PC-3 (cell line): Measurements from ENCODE around the gene PODXL2. TPM values are rescaled to one million over a fixed set of nuclear protein-coding genes. Genes with fewer than 3 reads are reported as not detected.
"Not testable (repeated sequence)": the region's sequence is repeated elsewhere in the genome, so short reads cannot be mapped to it uniquely, and the experiment has no call there.

Experiments
- ATAC-seq: fragments of 200-7000 bp; cut with Tn5 transposase; 2 replicates; pipeline ENCODE4 v1.9.1; 2020; ENCODE audit warnings: mild to moderate bottlenecking, moderate library complexity
- BruUV-seq: library from RNA; stranded (reverse); fragments of 400-500 nt; replicated peaks from 2 replicates; lab custom pipeline; 2021; lab: Mats Ljungman, UMichigan
- CTCF ChIA-PET: fragments of 300-600 bp; sonication (Branson Sonifier 250); formaldehyde crosslinking; loops from one replicate; lab custom pipeline; 2022; ENCODE audit warnings: antibody characterized with exemption; lab: Charles Lee
- POLR2A ChIA-PET: fragments of 300-600 bp; sonication (Branson Sonifier 250); formaldehyde crosslinking; loops from one replicate; lab custom pipeline; 2022; ENCODE audit warnings: antibody characterized with exemption; ENCODE audit not compliant: unreplicated experiment; lab: Charles Lee
- DNase-seq: peaks from one replicate; pipeline ENCODE4 v3.0.0-alpha.2; 2015
- H2AFZ ChIP-seq: fragments of 300-600 bp; sonication (generic); 2 replicates; pipeline ENCODE4 v1.6.0; 2016; ENCODE audit warnings: antibody characterized with exemption, low read length
- H3F3A ChIP-seq: fragments of 300-600 bp; sonication (generic); one replicate; pipeline ENCODE4 v1.6.0; 2017; ENCODE audit warnings: antibody characterized with exemption, low read length, control low read depth, mild to moderate bottlenecking; ENCODE audit not compliant: unreplicated experiment
- H3K27ac ChIP-seq: fragments of 300-600 bp; sonication (generic); 2 replicates; pipeline ENCODE4 v1.5.1; 2016; ENCODE audit warnings: mild to moderate bottlenecking, low read length
- H3K27me3 ChIP-seq: fragments of 300-600 bp; sonication (generic); 2 replicates; pipeline ENCODE4 v1.6.1; 2016; ENCODE audit warnings: low read length, mixed read lengths
- H3K36me3 ChIP-seq: fragments of 300-600 bp; sonication (generic); 2 replicates; pipeline ENCODE4 v1.6.1; 2016; ENCODE audit warnings: low read depth, mixed run types, low read length, mixed read lengths
- H3K4me1 ChIP-seq: fragments of 300-600 bp; sonication (generic); 2 replicates; pipeline ENCODE4 v1.5.1; 2016; ENCODE audit warnings: low read length; ENCODE audit not compliant: insufficient read depth
- H3K4me2 ChIP-seq: fragments of 300-600 bp; sonication (generic); 2 replicates; pipeline ENCODE4 v1.6.0; 2016; ENCODE audit warnings: low read length
- H3K4me3 ChIP-seq: fragments of 300-600 bp; sonication (generic); 2 replicates; pipeline ENCODE4 v1.5.1; 2016; ENCODE audit warnings: mild to moderate bottlenecking, low read length, mixed read lengths
- H3K79me2 ChIP-seq: fragments of 300-600 bp; sonication (generic); 2 replicates; pipeline ENCODE4 v1.6.1; 2017; ENCODE audit warnings: low read length, mixed read lengths
- H3K9ac ChIP-seq: fragments of 300-600 bp; sonication (generic); 2 replicates; pipeline ENCODE4 v1.6.0; 2016; ENCODE audit warnings: mild to moderate bottlenecking, low read length
- H3K9me2 ChIP-seq: fragments of 300-600 bp; sonication (generic); replicated peaks from 2 replicates; pipeline ENCODE4 v1.6.1; 2016; ENCODE audit warnings: mixed run types, low read length, mixed read lengths
- H3K9me3 ChIP-seq: fragments of 300-600 bp; sonication (generic); 2 replicates; pipeline ENCODE4 v1.6.1; 2016; ENCODE audit warnings: low read length, mixed read lengths
- H4K20me1 ChIP-seq: fragments of 300-600 bp; sonication (generic); 2 replicates; pipeline ENCODE4 v1.6.1; 2016; ENCODE audit warnings: low read length, mixed read lengths
- EZH2 ChIP-seq: fragments of 300-600 bp; sonication (generic); IDR thresholded peaks from one replicate; pipeline ENCODE4 v1.6.1; 2017; ENCODE audit warnings: antibody characterized with exemption, mild to moderate bottlenecking, low read length; ENCODE audit not compliant: unreplicated experiment
- EZH2phosphoT487 ChIP-seq: fragments of 300-600 bp; sonication (generic); IDR thresholded peaks from 2 replicates; pipeline ENCODE4 v1.6.1; 2018; ENCODE audit warnings: mild to moderate bottlenecking, antibody characterized with exemption, low read length, borderline replicate concordance
- intact Hi-C: fragments of 100-400 bp; cut with micrococcal nuclease; formaldehyde crosslinking; loops from 2 replicates; pipeline ENCODE4 v1.9.0; 2023
- total RNA-seq: library from RNA; depleted of rRNA; stranded (reverse); fragments of >200 nt; gene quantifications from 2 replicates; pipeline ENCODE4 v1.2.3, GENCODE V29; 2014
- TF ChIP-seq, protein P1 (sequence below): fragments of 300-600 bp; sonication (generic); conservative IDR thresholded peaks from 2 replicates; pipeline ENCODE4 v1.5.1; 2017; ENCODE audit warnings: antibody characterized with exemption, low read depth, mild to moderate bottlenecking, low read length

PODXL2 gene
- total RNA-seq, 1 experiment from 2014 or later, result 32.4 TPM

DNA sequence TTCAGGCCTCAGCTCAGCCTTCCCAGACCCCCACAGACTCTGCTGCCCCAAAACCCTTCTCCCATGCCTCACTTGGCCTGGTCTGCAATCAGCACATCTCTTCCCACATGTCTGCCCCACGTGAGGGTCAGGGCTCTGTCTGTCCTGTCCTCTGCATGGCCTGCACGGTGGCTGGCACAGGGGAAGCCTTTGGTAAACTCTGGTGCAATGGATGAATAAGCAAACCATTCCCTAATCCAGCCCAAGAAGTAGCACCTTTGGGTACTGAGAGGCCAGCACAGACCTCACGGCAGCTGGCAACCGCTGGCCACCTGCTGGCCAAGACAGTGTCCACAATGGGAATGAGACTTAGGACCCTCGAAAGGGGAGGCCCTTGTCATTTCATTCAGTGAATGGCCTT is 71.4 kb downstream of the PODXL2 start:
- no peak overlapping the region for H3K4me2 ChIP-seq
- no peak overlapping the region for H2AFZ ChIP-seq
- H3F3A ChIP-seq, result no peaks in the 10 kb centered on the region
- TF ChIP-seq EZH2phosphoT487 (no peak), EZH2 (no peak)
- TF ChIP-seq, protein P1, sequence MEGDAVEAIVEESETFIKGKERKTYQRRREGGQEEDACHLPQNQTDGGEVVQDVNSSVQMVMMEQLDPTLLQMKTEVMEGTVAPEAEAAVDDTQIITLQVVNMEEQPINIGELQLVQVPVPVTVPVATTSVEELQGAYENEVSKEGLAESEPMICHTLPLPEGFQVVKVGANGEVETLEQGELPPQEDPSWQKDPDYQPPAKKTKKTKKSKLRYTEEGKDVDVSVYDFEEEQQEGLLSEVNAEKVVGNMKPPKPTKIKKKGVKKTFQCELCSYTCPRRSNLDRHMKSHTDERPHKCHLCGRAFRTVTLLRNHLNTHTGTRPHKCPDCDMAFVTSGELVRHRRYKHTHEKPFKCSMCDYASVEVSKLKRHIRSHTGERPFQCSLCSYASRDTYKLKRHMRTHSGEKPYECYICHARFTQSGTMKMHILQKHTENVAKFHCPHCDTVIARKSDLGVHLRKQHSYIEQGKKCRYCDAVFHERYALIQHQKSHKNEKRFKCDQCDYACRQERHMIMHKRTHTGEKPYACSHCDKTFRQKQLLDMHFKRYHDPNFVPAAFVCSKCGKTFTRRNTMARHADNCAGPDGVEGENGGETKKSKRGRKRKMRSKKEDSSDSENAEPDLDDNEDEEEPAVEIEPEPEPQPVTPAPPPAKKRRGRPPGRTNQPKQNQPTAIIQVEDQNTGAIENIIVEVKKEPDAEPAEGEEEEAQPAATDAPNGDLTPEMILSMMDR, result no peak
- H3K4me1 ChIP-seq, result peaks cover 35% of the 10 kb centered on the region
- DNase-seq (no peak), ATAC-seq (no peak)
- ChIA-PET POLR2A (no interaction called here), CTCF (no interaction called here)
- H4K20me1 ChIP-seq, result no peaks in the 10 kb centered on the region
- no peaks in the 10 kb centered on the region for H3K27me3 ChIP-seq
- H3K79me2 ChIP-seq, result no peaks in the 10 kb centered on the region
- no peak overlapping the region for H3K27ac ChIP-seq
- no peaks in the 10 kb centered on the region for H3K9me3 ChIP-seq
- no TSS peak for BruUV-seq
- H3K36me3 ChIP-seq, result no peaks in the 10 kb centered on the region
- intact Hi-C loops, result no loop called here
- H3K4me3 ChIP-seq, result no peak overlapping the region
- no peak overlapping the region for H3K9ac ChIP-seq
- H3K9me2 ChIP-seq, result no peaks in the 10 kb centered on the region

DNA sequence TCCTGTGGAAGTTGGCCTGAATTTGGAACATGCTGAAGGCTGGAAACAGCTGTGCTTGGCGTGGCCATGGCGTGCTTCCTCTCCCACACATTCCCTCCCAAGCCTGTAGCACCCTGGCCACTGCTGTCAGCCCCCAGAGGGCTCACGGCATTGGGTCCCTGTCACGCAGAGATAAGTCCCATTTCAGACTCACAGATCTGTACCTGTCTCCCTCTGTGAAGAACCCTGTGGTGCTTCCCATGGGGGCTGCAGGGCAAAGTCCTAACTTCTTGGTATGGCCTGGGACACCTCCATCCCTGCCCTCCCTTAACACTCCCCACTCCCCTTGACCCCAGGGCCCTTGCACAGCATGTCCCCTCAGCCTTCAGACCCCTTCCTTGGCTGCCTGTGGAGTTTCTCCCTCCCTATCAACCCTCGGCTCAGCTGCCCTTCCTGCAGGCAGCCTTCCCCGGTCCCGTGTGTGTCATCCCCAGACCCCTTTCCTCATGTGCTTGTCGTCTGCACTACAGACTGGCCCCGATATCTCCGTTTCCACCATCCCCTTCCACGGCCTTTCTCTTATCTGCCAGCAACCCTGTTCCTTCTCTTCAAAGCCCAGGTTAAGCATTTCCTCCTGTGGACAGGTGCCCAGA is 72.4 kb downstream of the PODXL2 start:
- no TSS peak for BruUV-seq
- TF ChIP-seq EZH2phosphoT487, result no peak
- TF ChIP-seq, protein P1, result no peak
- no peak for TF ChIP-seq EZH2
- POLR2A ChIA-PET, result no interaction called here

DNA sequence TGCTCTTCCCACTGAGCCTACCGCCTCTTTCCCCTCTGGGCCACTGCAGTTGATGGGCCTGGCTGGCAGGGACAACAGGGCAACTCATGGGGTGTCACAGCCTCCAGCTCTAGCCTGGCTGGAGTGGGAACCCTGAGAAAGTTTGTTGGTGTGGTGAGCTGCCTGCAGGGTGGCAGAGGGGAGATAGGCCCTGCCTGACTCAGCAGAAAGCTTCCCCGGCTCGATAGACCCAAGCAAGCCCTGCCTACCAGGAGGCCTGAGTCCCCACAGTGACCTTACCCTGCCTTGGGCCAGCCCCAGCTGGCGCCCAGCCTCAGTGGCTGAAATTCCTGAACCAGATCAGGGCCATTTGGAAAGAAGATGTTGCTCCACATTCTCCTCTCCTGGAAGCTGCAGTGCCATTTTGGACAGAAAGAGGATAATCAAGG is 73.2 kb downstream of the PODXL2 start:
- ATAC-seq (no peak), DNase-seq (no peak)
- H3K4me2 ChIP-seq, result no peak overlapping the region
- H2AFZ ChIP-seq, result no peak overlapping the region
- H3K36me3 ChIP-seq, result no peaks in the 10 kb centered on the region
- ChIA-PET POLR2A (no interaction called here), CTCF (no interaction called here)
- H4K20me1 ChIP-seq, result no peaks in the 10 kb centered on the region
- H3K9ac ChIP-seq, result no peak overlapping the region
- intact Hi-C loops, result no loop called here
- H3F3A ChIP-seq, result no peaks in the 10 kb centered on the region
- H3K9me3 ChIP-seq, result no peaks in the 10 kb centered on the region
- no peak overlapping the region for H3K27ac ChIP-seq
- H3K27me3 ChIP-seq, result no peaks in the 10 kb centered on the region
- H3K4me1 ChIP-seq, result peaks cover 28% of the 10 kb centered on the region
- H3K4me3 ChIP-seq, result no peak overlapping the region
- no peaks in the 10 kb centered on the region for H3K79me2 ChIP-seq
- no peaks in the 10 kb centered on the region for H3K9me2 ChIP-seq
- BruUV-seq, result no TSS peak
- TF ChIP-seq EZH2 (no peak), EZH2phosphoT487 (no peak)
- TF ChIP-seq, protein P1, result no peak

More for the DNA sequence above, 72.4 kb downstream of the PODXL2 start:
- Histone ChIP-seq H3K27me3 (no peaks in the 10 kb centered on the region), H4K20me1 (no peaks in the 10 kb centered on the region), H3K9ac (no peak overlapping the region), H3K4me2 (no peak overlapping the region), H3K27ac (no peak overlapping the region), H3K9me2 (no peaks in the 10 kb centered on the region), H3K36me3 (no peaks in the 10 kb centered on the region), H3K9me3 (no peaks in the 10 kb centered on the region), H2AFZ (no peak overlapping the region), H3K4me1 (peaks cover 35% of the 10 kb centered on the region), H3F3A (no peaks in the 10 kb centered on the region), H3K79me2 (no peaks in the 10 kb centered on the region), H3K4me3 (no peak overlapping the region)
- no peak for ATAC-seq
- intact Hi-C loops, result no loop called here
- CTCF ChIA-PET, result no interaction called here
- no peak for DNase-seq

DNA sequence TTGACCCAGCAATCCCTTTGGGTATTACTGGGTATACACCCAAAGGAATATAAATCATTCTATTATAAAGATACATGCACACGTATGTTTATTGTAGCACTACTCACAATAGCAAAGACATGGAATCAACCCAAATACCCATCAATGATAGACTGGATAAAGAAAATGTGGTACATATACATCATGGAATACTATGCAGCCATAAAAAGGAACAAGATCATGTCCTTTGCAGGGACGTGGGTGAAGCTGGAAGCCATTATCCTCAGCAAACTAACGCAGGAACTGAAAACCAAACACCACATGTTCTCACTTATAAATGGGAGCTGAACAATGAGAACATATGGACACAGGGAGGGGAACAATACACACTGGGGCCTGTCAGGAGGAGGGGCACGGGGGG is 75.9 kb downstream of the PODXL2 start:
- H3K9ac ChIP-seq, H3K4me1 ChIP-seq, H4K20me1 ChIP-seq, H3K4me3 ChIP-seq, intact Hi-C loops, H3F3A ChIP-seq, H3K27me3 ChIP-seq, DNase-seq, H3K36me3 ChIP-seq, H3K9me3 ChIP-seq, H3K27ac ChIP-seq, POLR2A ChIA-PET, CTCF ChIA-PET, H2AFZ ChIP-seq, H3K79me2 ChIP-seq, H3K9me2 ChIP-seq, BruUV-seq, ATAC-seq, H3K4me2 ChIP-seq: not testable (repeated sequence)
